ENCODE measurements around the gene EVI5.

DNA sequence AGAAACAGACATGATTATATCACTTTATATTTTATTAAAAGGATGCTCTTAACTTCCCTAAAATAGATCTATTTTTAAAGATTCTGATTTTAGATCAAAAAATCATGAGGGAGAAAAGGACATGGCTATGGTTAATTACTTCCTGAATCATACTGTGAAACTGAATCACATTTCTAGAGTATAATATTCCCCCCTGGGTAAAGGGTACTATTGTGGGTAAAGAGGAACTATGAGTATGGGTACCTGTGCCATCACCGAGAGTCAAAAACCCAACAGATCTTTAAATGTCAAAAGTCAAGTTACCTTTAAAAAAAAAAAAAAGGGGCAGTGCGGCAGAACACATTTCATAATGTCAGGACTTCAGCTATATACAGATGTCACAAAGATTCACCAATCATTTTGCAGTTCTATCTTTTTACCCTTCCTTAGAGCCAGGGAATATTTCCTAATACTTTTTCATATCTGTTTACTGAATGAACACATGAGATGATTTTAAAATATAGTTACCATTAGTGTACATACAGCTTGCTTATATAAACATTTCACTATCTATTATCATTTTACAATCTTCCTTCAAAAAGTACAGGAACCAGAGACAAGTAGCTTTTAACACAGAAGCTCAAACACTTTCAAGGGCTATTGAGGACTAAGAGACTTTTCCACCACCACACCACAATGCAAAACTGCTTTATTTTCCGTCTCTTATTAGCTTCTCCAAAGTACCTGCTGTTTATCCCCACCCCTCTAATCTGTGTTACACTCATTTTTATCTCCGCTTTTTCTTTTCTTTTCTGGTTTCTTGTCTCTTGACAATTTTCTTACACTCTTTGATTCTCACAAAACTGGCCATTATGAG is 45.0 kb downstream of the EVI5 start:
- no peak for TF ChIP-seq RAD21 (conservative IDR thresholded peaks at IDR 0.05 in 1 of 2, IDR thresholded peaks at IDR 0.05 in 1 of 2)
- no peak for TF ChIP-seq POLR2A (IDR thresholded peaks at IDR 0.05; ENCODE audit: low read length)
- TF ChIP-seq, protein P1, sequence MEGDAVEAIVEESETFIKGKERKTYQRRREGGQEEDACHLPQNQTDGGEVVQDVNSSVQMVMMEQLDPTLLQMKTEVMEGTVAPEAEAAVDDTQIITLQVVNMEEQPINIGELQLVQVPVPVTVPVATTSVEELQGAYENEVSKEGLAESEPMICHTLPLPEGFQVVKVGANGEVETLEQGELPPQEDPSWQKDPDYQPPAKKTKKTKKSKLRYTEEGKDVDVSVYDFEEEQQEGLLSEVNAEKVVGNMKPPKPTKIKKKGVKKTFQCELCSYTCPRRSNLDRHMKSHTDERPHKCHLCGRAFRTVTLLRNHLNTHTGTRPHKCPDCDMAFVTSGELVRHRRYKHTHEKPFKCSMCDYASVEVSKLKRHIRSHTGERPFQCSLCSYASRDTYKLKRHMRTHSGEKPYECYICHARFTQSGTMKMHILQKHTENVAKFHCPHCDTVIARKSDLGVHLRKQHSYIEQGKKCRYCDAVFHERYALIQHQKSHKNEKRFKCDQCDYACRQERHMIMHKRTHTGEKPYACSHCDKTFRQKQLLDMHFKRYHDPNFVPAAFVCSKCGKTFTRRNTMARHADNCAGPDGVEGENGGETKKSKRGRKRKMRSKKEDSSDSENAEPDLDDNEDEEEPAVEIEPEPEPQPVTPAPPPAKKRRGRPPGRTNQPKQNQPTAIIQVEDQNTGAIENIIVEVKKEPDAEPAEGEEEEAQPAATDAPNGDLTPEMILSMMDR (IDR thresholded peaks at IDR 0.05), result no peak
- TF ChIP-seq EP300 (IDR thresholded peaks at IDR 0.05), result no peak
- no peak for TF ChIP-seq NFE2L2 (conservative IDR thresholded peaks at IDR 0.05; ENCODE audit: low read length)
- TF ChIP-seq JUN (IDR thresholded peaks at IDR 0.05), result no peak
